HepG2 (cell line): ENCODE data around the gene KRTAP5-10. TPM values are rescaled to one million over a fixed set of nuclear protein-coding genes. Genes with fewer than 3 reads are reported as not detected.

Experiments used
- ATAC-seq: fragments of 200-7000 bp; cut with Tn5 transposase; 3 replicates; pipeline ENCODE4 v1.9.1; 2020; ENCODE audit warnings: mild to moderate bottlenecking, moderate library complexity
- BruUV-seq: library from RNA; stranded (reverse); fragments of 400-500 nt; replicated peaks from 2 replicates; lab custom pipeline; 2021; lab: Mats Ljungman, UMichigan
- CTCF ChIA-PET: fragments of 300-600 bp; formaldehyde crosslinking; extraction: SDS; loops from one replicate; lab custom pipeline; 2021; ENCODE audit warnings: low total read pairs, inconsistent platforms, low intra/inter-chr PET ratio; lab: Yijun Ruan, JAX
- POLR2A ChIA-PET: fragments of 350-600 bp; sonication (Branson Sonifier 250); formaldehyde crosslinking; loops from one replicate; lab custom pipeline; 2020; ENCODE audit warnings: antibody characterized with exemption, inconsistent platforms; lab: Yijun Ruan, JAX
- DNase-seq: peaks from one replicate; pipeline ENCODE4 v3.0.0-alpha.2; 2015; ENCODE audit warnings: low spot score
- FAIRE-seq: peaks from 3 replicates; lab custom pipeline; 2011; peaks lifted over from hg19 to GRCh38; lab: Jason Lieb, UNC
- H2AFZ ChIP-seq: one replicate; pipeline ENCODE4 v1.6.1; 2011; ENCODE audit warnings: low read length, inconsistent platforms
- H3K27ac ChIP-seq: fragments of 300-600 bp; 3 replicates; pipeline ENCODE4 v1.8.0; 2011; ENCODE audit warnings: mixed run types, mild to moderate bottlenecking, mixed read lengths, low read length, inconsistent platforms; ENCODE audit not compliant: insufficient read depth; ENCODE audit errors: extremely low read length
- H3K27me3 ChIP-seq, 2 experiments: fragments of 200-600 bp in 1 of 2; 2 replicates in 1 of 2; 3 replicates in 1 of 2; pipeline versions ENCODE4 v1.6.0 to v1.8.0; 2011; ENCODE audit warnings: low read length in 2 of 2, mild to moderate bottlenecking in 2 of 2, moderate library complexity in 2 of 2, inconsistent platforms in 1 of 2; ENCODE audit not compliant: insufficient read depth in 2 of 2, control insufficient read depth in 1 of 2
- H3K36me3 ChIP-seq, 2 experiments: fragments of 200-600 bp in 1 of 2; replicated peaks in 1 of 2; 2 replicates in 1 of 2; 3 replicates in 1 of 2; pipeline versions ENCODE4 v1.5.1 to v1.8.0; 2011; ENCODE audit warnings: low read length in 2 of 2, inconsistent platforms in 1 of 2; ENCODE audit not compliant: insufficient read depth in 2 of 2, control insufficient read depth in 1 of 2
- H3K4me1 ChIP-seq: 2 replicates; pipeline ENCODE4 v1.5.1; 2012; ENCODE audit warnings: low read length, inconsistent platforms; ENCODE audit not compliant: insufficient read depth
- H3K4me2 ChIP-seq: 2 replicates; pipeline ENCODE4 v1.6.0; 2011; ENCODE audit warnings: low read depth, low read length, inconsistent platforms
- H3K4me3 ChIP-seq, 3 experiments: fragments of 200-600 bp in 1 of 3; sonication (generic), shearing (Covaris generic) in 1 of 3; replicated peaks in 1 of 3; 2 replicates each; pipeline ENCODE4 v1.5.1; 2011 to 2016; ENCODE audit warnings: low read length in 3 of 3, inconsistent platforms in 2 of 3, low read depth in 2 of 3, mild to moderate bottlenecking in 2 of 3, control low read depth in 1 of 3, mixed read lengths in 1 of 3; ENCODE audit not compliant: insufficient read depth in 1 of 3
- H3K79me2 ChIP-seq: one replicate; pipeline ENCODE4 v1.6.1; 2011; ENCODE audit warnings: low read length, inconsistent platforms; ENCODE audit not compliant: insufficient read depth
- H3K9ac ChIP-seq: 2 replicates; pipeline ENCODE4 v1.6.0; 2011; ENCODE audit warnings: mild to moderate bottlenecking, low read depth, low read length, inconsistent platforms; ENCODE audit not compliant: insufficient read depth
- H3K9me3 ChIP-seq: 2 replicates; pipeline ENCODE4 v1.5.1; 2012; ENCODE audit warnings: mild to moderate bottlenecking, low read length
- H4K20me1 ChIP-seq: 2 replicates; pipeline ENCODE4 v1.6.0; 2011; ENCODE audit warnings: inconsistent platforms, mild to moderate bottlenecking, low read length, moderate library complexity; ENCODE audit not compliant: insufficient read depth
- CCAR2 ChIP-seq: fragments of 200-400 bp; formaldehyde crosslinking; optimal IDR thresholded peaks from 2 replicates; pipeline ENCODE3; 2018; ENCODE audit warnings: low read depth, mild to moderate bottlenecking, low read length, moderate library complexity
- FOXC1 ChIP-seq: sonication (generic); formaldehyde crosslinking; IDR thresholded peaks from 2 replicates; pipeline ENCODE4 v1.8.0; 2022; ENCODE audit warnings: mild to moderate bottlenecking, missing genetic modification reagents, borderline replicate concordance
- PPARG ChIP-seq: conservative IDR thresholded peaks from 2 replicates; pipeline ENCODE4 v1.6.1; 2016; ENCODE audit warnings: missing biosample characterization, missing genetic modification reagents
- REST ChIP-seq, 2 experiments: IDR thresholded peaks; 2 replicates each; pipeline ENCODE4 v1.6.1; 2011 to 2012; ENCODE audit warnings: low read length in 2 of 2, borderline replicate concordance in 1 of 2, low read depth in 1 of 2, mild to moderate bottlenecking in 1 of 2, moderate library complexity in 1 of 2
- SP2 ChIP-seq: sonication (generic); formaldehyde crosslinking; IDR thresholded peaks from 2 replicates; pipeline ENCODE4 v1.5.1; 2020; ENCODE audit warnings: mild to moderate bottlenecking, missing genetic modification reagents
- TEAD2 ChIP-seq: sonication (generic); formaldehyde crosslinking; IDR thresholded peaks from 2 replicates; pipeline ENCODE4 v1.9.0; 2021; ENCODE audit warnings: missing genetic modification reagents
- WIZ ChIP-seq: sonication (generic); formaldehyde crosslinking; IDR thresholded peaks from 2 replicates; pipeline ENCODE4 v1.5.1; 2020; ENCODE audit warnings: mild to moderate bottlenecking, missing genetic modification reagents
- ZNF382 ChIP-seq: sonication (generic); formaldehyde crosslinking; IDR thresholded peaks from 2 replicates; pipeline ENCODE4 v1.5.0; 2020; ENCODE audit warnings: missing genetic modification reagents, mild to moderate bottlenecking, borderline replicate concordance
- ZNF431 ChIP-seq: sonication (generic); formaldehyde crosslinking; IDR thresholded peaks from 2 replicates; pipeline ENCODE4 v1.9.0; 2022; ENCODE audit warnings: missing genetic modification reagents, low read depth, mild to moderate bottlenecking, borderline replicate concordance
- ZNF790 ChIP-seq: sonication (generic); formaldehyde crosslinking; IDR thresholded peaks from 2 replicates; pipeline ENCODE4 v1.8.0; 2022; ENCODE audit warnings: missing genetic modification reagents, mild to moderate bottlenecking, borderline replicate concordance
- WGBS: methylation state at CpG from one replicate; pipeline ENCODE4 v1.1.6; 2017; ENCODE audit warnings: low lambda C conversion rate; 5-methylcytosine and 5-hydroxymethylcytosine counted together
- in situ Hi-C: cut with HindIII; loops from 2 replicates; pipeline ENCODE4 v1.10.0; 2017; ENCODE audit warnings: low pct_unique_long_range_greater_than_20kb; ENCODE audit not compliant: extremely low pct_ligation_motif_present
- intact Hi-C: fragments of 100-400 bp; cut with micrococcal nuclease; formaldehyde crosslinking; loops from one replicate; pipeline ENCODE4 v1.10.0; 2022; ENCODE audit not compliant: unreplicated experiment
- polyA plus RNA-seq, 8 experiments: library from polyadenylated mRNA; depleted of rRNA in 3 of 8; stranded (reverse) in 7 of 8; unstranded in 1 of 8; fragments of >200 nt; fragmentation: Illumina TruSeq in 4 of 8; extraction: Trizol in 4 of 8; gene quantifications; 2 replicates each; pipeline versions ENCODE4 v1.2.1 to v1.2.3, GENCODE V29; 2011 to 2016; ENCODE audit warnings: low read depth in 4 of 8, missing spikeins in 1 of 8, mixed read lengths in 1 of 8; ENCODE audit not compliant: insufficient read depth in 1 of 8
- total RNA-seq, 5 experiments: library from RNA; depleted of rRNA; stranded (reverse); fragments of >200 nt; fragmentation: Illumina TruSeq; extraction: Trizol; gene quantifications; 2 replicates each; pipeline ENCODE4 v1.2.3, GENCODE V29; 2016; ENCODE audit warnings: low read depth in 1 of 5
- TF ChIP-seq, protein P1 (sequence below), 2 experiments: fragments of 450-650 bp in 1 of 2; sonication (generic) in 1 of 2; formaldehyde crosslinking in 1 of 2; IDR thresholded peaks; 2 replicates each; pipeline versions ENCODE4 v1.6.1 to v1.8.0; 2016 to 2022; ENCODE audit warnings: antibody characterized with exemption in 1 of 2, mild to moderate bottlenecking in 1 of 2, missing genetic modification reagents in 1 of 2

KRTAP5-10 gene
- total and polyA plus RNA-seq, 2 of the 13 experiments (the other 11 are each of a cell fraction or from before 2014, with no cell fraction given): not detected

- Histone ChIP-seq H2AFZ (no peak within 1 kb of the TSS), H3K4me3 (no peak within 1 kb of the TSS), H3K9ac (no peak within 1 kb of the TSS), H3K36me3 (no peaks in the 10 kb centered on the region), H3K27ac (no peak within 1 kb of the TSS), H3K4me2 (no peak within 1 kb of the TSS), H3K4me1 (peaks cover 31% of the 10 kb centered on the region), H3K27me3 (peaks cover 1 to 9% of the 10 kb centered on the region in 2 experiments; a peak in 3 of 5 replicates), H3K9me3 (no peaks in the 10 kb centered on the region), H4K20me1 (no peaks in the 10 kb centered on the region), H3K79me2 (no peaks in the 10 kb centered on the region)
- BruUV-seq: no TSS peak
- ATAC-seq: no peak
- 44% methylated on average over 3 of the region's 3 CpGs for WGBS
- in situ Hi-C loops: no loop called here
- ChIA-PET CTCF (no interaction called here), POLR2A (no interaction called here)
- FAIRE-seq: no peak
- no peak for DNase-seq
- intact Hi-C loops: no loop called here
- TF ChIP-seq ZNF431 (no peak), ZNF382 (CRISPR knock-in tag) (no peak), PPARG (CRISPR knock-in tag) (no peak), WIZ (no peak), TEAD2 (no peak), ZNF790 (CRISPR knock-in tag) (no peak), SP2 (CRISPR knock-in tag) (no peak), FOXC1 (no peak), CCAR2 (no peak), REST (IDR thresholded peaks at IDR 0.05; ENCODE audit: borderline replicate concordance in 1 of 2, low read depth in 1 of 2, low read length in 2 of 2) (no peak)
- TF ChIP-seq, protein P1, sequence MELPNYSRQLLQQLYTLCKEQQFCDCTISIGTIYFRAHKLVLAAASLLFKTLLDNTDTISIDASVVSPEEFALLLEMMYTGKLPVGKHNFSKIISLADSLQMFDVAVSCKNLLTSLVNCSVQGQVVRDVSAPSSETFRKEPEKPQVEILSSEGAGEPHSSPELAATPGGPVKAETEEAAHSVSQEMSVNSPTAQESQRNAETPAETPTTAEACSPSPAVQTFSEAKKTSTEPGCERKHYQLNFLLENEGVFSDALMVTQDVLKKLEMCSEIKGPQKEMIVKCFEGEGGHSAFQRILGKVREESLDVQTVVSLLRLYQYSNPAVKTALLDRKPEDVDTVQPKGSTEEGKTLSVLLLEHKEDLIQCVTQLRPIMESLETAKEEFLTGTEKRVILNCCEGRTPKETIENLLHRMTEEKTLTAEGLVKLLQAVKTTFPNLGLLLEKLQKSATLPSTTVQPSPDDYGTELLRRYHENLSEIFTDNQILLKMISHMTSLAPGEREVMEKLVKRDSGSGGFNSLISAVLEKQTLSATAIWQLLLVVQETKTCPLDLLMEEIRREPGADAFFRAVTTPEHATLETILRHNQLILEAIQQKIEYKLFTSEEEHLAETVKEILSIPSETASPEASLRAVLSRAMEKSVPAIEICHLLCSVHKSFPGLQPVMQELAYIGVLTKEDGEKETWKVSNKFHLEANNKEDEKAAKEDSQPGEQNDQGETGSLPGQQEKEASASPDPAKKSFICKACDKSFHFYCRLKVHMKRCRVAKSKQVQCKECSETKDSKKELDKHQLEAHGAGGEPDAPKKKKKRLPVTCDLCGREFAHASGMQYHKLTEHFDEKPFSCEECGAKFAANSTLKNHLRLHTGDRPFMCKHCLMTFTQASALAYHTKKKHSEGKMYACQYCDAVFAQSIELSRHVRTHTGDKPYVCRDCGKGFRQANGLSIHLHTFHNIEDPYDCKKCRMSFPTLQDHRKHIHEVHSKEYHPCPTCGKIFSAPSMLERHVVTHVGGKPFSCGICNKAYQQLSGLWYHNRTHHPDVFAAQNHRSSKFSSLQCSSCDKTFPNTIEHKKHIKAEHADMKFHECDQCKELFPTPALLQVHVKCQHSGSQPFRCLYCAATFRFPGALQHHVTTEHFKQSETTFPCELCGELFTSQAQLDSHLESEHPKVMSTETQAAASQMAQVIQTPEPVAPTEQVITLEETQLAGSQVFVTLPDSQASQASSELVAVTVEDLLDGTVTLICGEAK (IDR thresholded peaks at IDR 0.05): no peak
- TF ChIP-seq, protein P1 (CRISPR knock-in tag; IDR thresholded peaks at IDR 0.05): no peak
These were observed 17.0 kb downstream of the KRTAP5-10 start, which contains the start of gene KRTAP5-11 for GRCh38 chr11:71582309-71582895. TSS of gene KRTAP5-11 (minus strand) at chr11:71582875. CDS start at chr11:71582837, 38 bp downstream.
